CD4-positive, alpha-beta T cell treated with Interleukin-1 beta for 1 hour (primary cell): ENCODE data around the gene ARTN.

Experiments
- DNase-seq, 2 donors: peaks; one replicate each; pipeline ENCODE4 v3.0.0-alpha.2; 2020 to 2022

The ARTN gene

DNA sequence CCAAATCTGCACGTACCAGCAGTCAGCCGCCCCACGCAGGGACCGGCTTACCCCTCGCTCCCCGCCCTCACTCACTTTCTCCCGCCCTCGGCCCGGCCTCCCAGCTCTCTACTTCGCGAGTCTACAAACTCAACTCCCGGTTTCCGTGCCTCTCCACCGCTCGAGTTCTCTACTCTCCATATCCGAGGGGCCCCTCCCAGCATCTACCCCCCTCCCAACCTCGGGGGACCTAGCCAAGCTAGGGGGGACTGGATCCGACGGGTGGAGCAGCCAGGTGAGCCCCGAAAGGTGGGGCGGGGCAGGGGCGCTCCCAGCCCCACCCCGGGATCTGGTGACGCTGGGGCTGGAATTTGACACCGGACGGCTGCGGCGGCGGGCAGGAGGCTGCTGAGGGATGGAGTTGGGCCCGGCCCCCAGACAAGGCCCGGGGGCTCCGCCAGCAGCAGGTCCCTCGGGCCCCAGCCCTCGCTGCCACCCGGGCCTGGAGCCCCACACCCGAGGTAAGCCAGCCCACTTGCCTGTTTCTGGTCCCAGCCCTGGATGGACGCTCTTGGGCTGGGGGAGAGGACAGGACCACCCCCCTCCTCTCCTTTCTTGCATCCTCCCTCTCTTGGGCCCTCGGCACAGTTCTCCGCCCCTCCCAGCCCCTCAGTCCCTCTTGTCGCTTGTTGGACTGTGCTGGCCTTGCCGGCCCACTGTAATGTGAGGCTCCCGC lies at the start of gene ARTN:
TSS of gene ARTN (plus strand) at position 416 of the 715 bp plus-strand sequence. CDS start 1,856 bp downstream, outside the sequence.
- no peak for DNase-seq

DNA sequence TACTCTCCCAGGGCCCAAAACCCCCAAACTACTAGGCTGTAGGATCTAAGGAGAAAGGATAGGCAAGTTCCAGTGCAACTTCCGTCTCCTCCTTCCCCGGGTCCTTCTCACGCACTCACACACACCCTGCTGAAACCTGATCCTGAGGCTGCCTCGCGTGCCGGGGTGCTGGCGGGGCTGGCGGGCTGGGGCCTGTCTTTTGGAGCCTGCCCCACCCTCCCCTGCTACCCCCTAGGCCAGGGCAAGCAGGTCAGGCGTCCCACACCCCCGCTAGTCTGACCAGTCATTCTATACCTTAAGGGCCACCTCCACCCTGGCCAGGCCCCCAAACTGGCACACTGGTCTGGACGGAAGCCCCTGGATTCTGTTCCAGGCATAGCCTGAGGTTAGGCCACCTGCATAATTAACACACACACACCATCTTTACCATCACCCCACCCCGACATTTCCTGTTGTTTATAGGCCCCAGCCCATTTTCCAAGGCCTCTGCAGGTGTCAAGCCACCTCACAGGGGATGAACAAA lies 48.3 kb upstream of the ARTN start:
- DNase-seq, result no peak

DNA sequence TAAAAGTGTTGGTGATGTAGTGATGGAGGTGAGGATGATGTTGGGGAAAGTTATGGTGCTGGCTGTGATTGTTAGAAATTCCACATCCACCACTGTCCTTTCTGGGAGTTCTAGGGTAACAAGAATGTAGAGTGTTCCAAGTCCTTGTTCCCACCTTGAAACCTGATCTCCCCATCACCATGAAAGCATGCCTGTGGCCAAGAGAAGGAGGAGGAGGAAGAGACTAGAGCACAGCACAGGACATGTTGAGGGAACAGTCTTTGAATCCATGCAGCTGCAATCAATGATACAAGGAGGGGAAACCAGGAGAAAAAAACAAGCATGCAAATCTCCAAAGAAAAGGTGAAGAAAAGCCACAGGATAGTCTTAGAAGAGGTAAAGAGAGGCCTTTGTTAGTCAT lies 45.9 kb upstream of the ARTN start:
- DNase-seq, result no peak

- no peak for DNase-seq
Measured at GRCh38 chr1:43890815-43891214, 42.8 kb upstream of the ARTN start.

DNA sequence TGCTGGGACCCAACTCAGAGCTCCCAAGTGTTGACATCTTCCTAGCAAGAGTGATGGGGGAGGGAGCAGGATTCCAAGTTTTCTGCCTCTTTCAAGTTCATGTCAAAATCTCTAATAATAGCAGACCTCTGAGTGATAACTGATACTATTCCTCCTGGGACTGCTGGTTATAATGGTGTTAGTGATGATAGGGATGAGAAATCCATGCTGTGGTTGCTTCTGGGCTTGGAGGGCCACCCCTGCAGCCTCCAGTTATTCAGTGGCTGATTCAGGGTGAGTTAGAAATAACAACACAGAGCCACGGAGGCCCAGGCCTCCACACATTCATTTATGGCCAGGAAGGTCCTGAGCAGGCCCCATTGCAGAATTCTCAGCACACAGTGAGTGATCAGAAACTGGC lies 40.6 kb upstream of the ARTN start:
- no peak for DNase-seq

GRCh38 chr1:43898981-43899380 lies 34.6 kb upstream of the ARTN start:
- DNase-seq, result no peak

GRCh38 chr1:43900386-43900785 lies 33.2 kb upstream of the ARTN start:
- no peak for DNase-seq

GRCh38 chr1:43901196-43901961 lies 32.2 kb upstream of the ARTN start:
- no peak for DNase-seq

- DNase-seq, result no peak
Measured at GRCh38 chr1:43902058-43902831, 31.4 kb upstream of the ARTN start.

GRCh38 chr1:43904660-43905551 lies 28.7 kb upstream of the ARTN start:
- DNase-seq, result no peak

GRCh38 chr1:43908226-43908625 lies 25.4 kb upstream of the ARTN start:
- DNase-seq, result no peak

DNA sequence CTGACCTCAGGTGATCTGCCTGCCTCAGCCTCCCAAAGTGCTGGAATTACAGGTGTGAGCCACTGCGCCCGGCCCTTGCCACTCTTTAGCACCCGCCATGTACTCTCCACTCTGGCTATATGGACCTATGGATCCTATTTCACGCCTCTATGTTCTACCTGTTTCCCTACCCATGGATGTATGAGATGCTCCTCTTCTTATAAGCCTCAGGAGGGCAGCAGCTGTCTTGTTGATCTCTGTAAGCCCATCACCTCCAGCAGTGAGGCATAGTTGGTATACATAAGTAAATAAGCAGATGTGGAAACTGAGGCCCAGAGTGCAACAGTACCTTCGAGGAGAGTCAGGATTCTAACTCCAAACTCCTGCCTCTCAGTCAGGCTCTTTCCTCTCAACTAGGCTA lies 24.7 kb upstream of the ARTN start:
- no peak for DNase-seq

- DNase-seq, result no peak
Measured at GRCh38 chr1:43910343-43910742, 23.3 kb upstream of the ARTN start.

DNA sequence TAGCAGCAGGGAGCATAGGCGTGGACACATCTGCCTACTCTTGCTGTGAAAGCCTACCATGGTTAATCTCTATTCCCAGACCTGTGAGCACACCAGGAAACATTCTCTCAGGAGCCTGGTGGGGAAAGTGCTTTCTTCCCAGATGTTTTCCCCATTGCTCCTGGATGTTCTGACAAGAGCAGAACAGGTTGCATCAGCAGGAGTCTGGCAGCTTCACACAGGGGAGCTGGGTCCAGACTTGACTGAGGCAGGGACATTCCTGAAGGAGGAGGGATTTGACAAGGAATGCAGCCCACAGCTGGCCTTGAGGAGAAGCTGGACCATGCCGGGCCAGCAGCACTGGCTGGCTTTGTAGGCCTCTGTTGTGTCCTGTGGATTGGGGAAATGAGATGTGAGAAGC lies 21.0 kb upstream of the ARTN start:
- no peak for DNase-seq

GRCh38 chr1:43913051-43913501 lies 20.5 kb upstream of the ARTN start:
- DNase-seq, result no peak

DNA sequence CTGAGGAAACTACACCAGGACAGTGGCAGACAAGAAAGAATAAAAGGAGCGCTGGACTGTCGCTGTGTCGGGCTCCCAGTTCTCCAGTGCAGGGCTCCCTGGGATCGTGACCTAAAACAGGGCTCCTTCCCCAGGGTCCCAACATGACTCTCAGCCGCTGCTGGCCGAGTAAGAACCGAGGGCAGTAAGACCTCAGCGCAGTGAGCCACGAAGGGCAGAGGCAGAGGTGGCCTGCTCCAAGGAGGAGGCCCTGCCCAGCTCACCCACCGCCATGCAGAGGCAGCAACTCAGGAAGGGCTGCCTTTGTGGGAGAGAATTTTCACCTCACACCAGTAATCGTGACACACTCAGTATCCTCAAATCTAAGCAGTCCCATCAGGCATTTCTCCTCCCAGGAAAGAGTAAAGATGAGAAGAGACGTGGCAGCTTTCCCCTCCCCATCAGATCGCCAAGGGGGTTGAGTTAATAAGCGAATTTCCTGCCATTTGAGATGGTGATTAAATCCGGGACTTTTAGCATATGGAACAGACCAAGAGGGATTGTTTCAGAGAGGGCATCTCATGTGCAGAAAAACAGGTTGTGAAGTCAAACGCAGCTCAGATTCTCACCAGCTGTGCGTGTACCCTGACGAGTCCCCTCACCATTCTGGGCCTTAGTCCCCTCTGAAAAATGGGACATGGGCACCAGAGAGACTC lies 19.8 kb upstream of the ARTN start:
- DNase-seq, result no peak

- DNase-seq, result no peak
Measured at GRCh38 chr1:43914576-43915525, 18.8 kb upstream of the ARTN start.

- DNase-seq, result no peak
Measured at GRCh38 chr1:43919906-43920305, 13.7 kb upstream of the ARTN start.

GRCh38 chr1:43921022-43921421 lies 12.6 kb upstream of the ARTN start:
- no peak for DNase-seq

DNA sequence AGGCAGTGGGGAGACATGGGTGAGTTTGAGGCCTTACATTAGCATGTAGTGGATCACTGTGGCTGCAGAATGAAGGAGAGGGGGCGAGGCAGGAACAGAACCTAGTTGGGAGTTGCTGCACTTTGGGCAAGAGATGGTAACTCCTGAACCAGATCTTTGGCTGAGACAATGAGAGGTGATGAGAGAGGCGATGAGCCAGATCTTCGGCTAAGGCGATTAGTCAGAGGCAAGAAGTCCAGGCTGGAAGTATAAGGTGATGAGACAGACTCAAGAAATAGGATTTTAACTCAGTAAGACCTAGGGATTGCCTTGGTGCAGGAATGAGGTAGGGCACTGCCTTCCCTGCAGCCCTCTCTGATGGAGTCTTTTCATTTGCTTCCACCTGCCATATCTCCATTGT lies 9.1 kb upstream of the ARTN start:
- no peak for DNase-seq
